IgD-negative memory B cell (primary cell): ENCODE measurements around the gene ACSF3. TPM values are rescaled to one million over a fixed set of nuclear protein-coding genes. Genes with fewer than 3 reads are reported as not detected.

Source experiments
- H3K27ac Mint-ChIP-seq, 3 donors: one replicate each; pipeline ENCODE4 v1.8.0; 2020 to 2022; ENCODE audit warnings: mild to moderate bottlenecking in 3 of 3, mixed read lengths in 3 of 3, moderate library complexity in 1 of 3
- H3K27me3 Mint-ChIP-seq: one replicate; pipeline ENCODE4 v1.8.0; 2021; ENCODE audit warnings: mixed read lengths
- H3K36me3 Mint-ChIP-seq: one replicate; pipeline ENCODE4 v1.8.0; 2020; ENCODE audit warnings: mild to moderate bottlenecking, mixed read lengths
- H3K4me1 Mint-ChIP-seq, 3 donors: one replicate each; pipeline ENCODE4 v1.8.0; 2020 to 2022; ENCODE audit warnings: mixed read lengths in 3 of 3, mild to moderate bottlenecking in 1 of 3
- H3K4me3 Mint-ChIP-seq, 4 donors: one replicate each; pipeline ENCODE4 v1.8.0; 2020 to 2022; ENCODE audit warnings: mild to moderate bottlenecking in 4 of 4, mixed read lengths in 4 of 4, moderate library complexity in 3 of 4
- H3K9me3 Mint-ChIP-seq, 3 donors: one replicate each; pipeline ENCODE4 v1.8.0; 2020 to 2021; ENCODE audit warnings: mixed read lengths in 3 of 3, mild to moderate bottlenecking in 1 of 3
- polyA plus RNA-seq: library from polyadenylated mRNA; unstranded; fragments of 300-500 nt; fragmentation: Illumina TruSeq; gene quantifications from one replicate; pipeline ENCODE4 v1.2.3, GENCODE V29; 2021

The ACSF3 gene
- polyA plus RNA-seq, 1 donor from 2014 or later = 53.9 TPM

GRCh38 chr16:89138843-89139520 lies 45.3 kb downstream of the ACSF3 start:
- no peaks in the 10 kb centered on the region for H3K27me3 Mint-ChIP-seq
- H3K9me3 Mint-ChIP-seq = no peaks in the 10 kb centered on the region
- no peaks in the 10 kb centered on the region for H3K4me1 Mint-ChIP-seq
- H3K4me3 Mint-ChIP-seq = no peak overlapping the region
- no peaks in the 10 kb centered on the region for H3K36me3 Mint-ChIP-seq
- H3K27ac Mint-ChIP-seq = no peak overlapping the region

- H3K4me3 Mint-ChIP-seq = no peak overlapping the region
- H3K27me3 Mint-ChIP-seq = no peaks in the 10 kb centered on the region
- H3K27ac Mint-ChIP-seq = peak overlapping the region in 1 of 3 donors; percentile 47
- no peaks in the 10 kb centered on the region for H3K4me1 Mint-ChIP-seq
- H3K36me3 Mint-ChIP-seq = no peaks in the 10 kb centered on the region
- H3K9me3 Mint-ChIP-seq = no peaks in the 10 kb centered on the region
Observed at GRCh38 chr16:89139907-89140361, 46.3 kb downstream of the ACSF3 start.

- no peaks in the 10 kb centered on the region for H3K4me1 Mint-ChIP-seq
- no peaks in the 10 kb centered on the region for H3K36me3 Mint-ChIP-seq
- H3K9me3 Mint-ChIP-seq = no peaks in the 10 kb centered on the region
- H3K27me3 Mint-ChIP-seq = no peaks in the 10 kb centered on the region
- H3K4me3 Mint-ChIP-seq = no peak overlapping the region
- no peak overlapping the region for H3K27ac Mint-ChIP-seq
Observed at GRCh38 chr16:89140401-89140800, 46.7 kb downstream of the ACSF3 start.

- H3K27ac Mint-ChIP-seq = no peak overlapping the region
- no peaks in the 10 kb centered on the region for H3K36me3 Mint-ChIP-seq
- H3K4me1 Mint-ChIP-seq = no peaks in the 10 kb centered on the region
- no peaks in the 10 kb centered on the region for H3K27me3 Mint-ChIP-seq
- H3K4me3 Mint-ChIP-seq = no peak overlapping the region
- H3K9me3 Mint-ChIP-seq = no peaks in the 10 kb centered on the region
Observed at GRCh38 chr16:89140981-89141883, 47.6 kb downstream of the ACSF3 start.

- Mint-ChIP-seq H3K4me3 (no peak overlapping the region), H3K27me3 (no peaks in the 10 kb centered on the region), H3K27ac (peak overlapping the region in 1 of 3 donors; percentile 31), H3K36me3 (no peaks in the 10 kb centered on the region), H3K9me3 (no peaks in the 10 kb centered on the region), H3K4me1 (no peaks in the 10 kb centered on the region)
Observed at GRCh38 chr16:89141884-89142267, 48.2 kb downstream of the ACSF3 start.

GRCh38 chr16:89142474-89143195 lies 49.0 kb downstream of the ACSF3 start:
- H3K4me3 Mint-ChIP-seq = no peak overlapping the region
- peaks cover 1% of the 10 kb centered on the region for H3K36me3 Mint-ChIP-seq
- H3K27ac Mint-ChIP-seq = peak overlapping the region in 1 of 3 donors; percentile 31
- no peaks in the 10 kb centered on the region for H3K9me3 Mint-ChIP-seq
- H3K4me1 Mint-ChIP-seq = peaks cover 0 to 2% (median under 1%) of the 10 kb centered on the region in 3 donors
- H3K27me3 Mint-ChIP-seq = no peaks in the 10 kb centered on the region

- H3K9me3 Mint-ChIP-seq = no peaks in the 10 kb centered on the region
- H3K27ac Mint-ChIP-seq = no peak overlapping the region
- H3K4me1 Mint-ChIP-seq = peaks cover 0 to 4% (median 2%) of the 10 kb centered on the region in 3 donors
- no peak overlapping the region for H3K4me3 Mint-ChIP-seq
- H3K36me3 Mint-ChIP-seq = peaks cover 4% of the 10 kb centered on the region
- no peaks in the 10 kb centered on the region for H3K27me3 Mint-ChIP-seq
Observed at GRCh38 chr16:89143201-89143741, 49.6 kb downstream of the ACSF3 start.

GRCh38 chr16:89143911-89144675 lies 50.4 kb downstream of the ACSF3 start:
- H3K27ac Mint-ChIP-seq = no peak overlapping the region
- H3K4me1 Mint-ChIP-seq = peaks cover 0 to 4% (median 2%) of the 10 kb centered on the region in 3 donors
- H3K36me3 Mint-ChIP-seq = peaks cover 8% of the 10 kb centered on the region
- no peaks in the 10 kb centered on the region for H3K27me3 Mint-ChIP-seq
- peaks cover 4 to 7% (median 5%) of the 10 kb centered on the region in 3 donors for H3K9me3 Mint-ChIP-seq
- no peak overlapping the region for H3K4me3 Mint-ChIP-seq

- no peak overlapping the region for H3K4me3 Mint-ChIP-seq
- peaks cover 5 to 11% (median 8%) of the 10 kb centered on the region in 3 donors for H3K9me3 Mint-ChIP-seq
- peaks cover 0 to 4% (median 2%) of the 10 kb centered on the region in 3 donors for H3K4me1 Mint-ChIP-seq
- H3K36me3 Mint-ChIP-seq = peaks cover 14% of the 10 kb centered on the region
- no peaks in the 10 kb centered on the region for H3K27me3 Mint-ChIP-seq
- no peak overlapping the region for H3K27ac Mint-ChIP-seq
Observed at GRCh38 chr16:89144681-89145080, 51.0 kb downstream of the ACSF3 start.

- peaks cover 18% of the 10 kb centered on the region for H3K36me3 Mint-ChIP-seq
- H3K4me1 Mint-ChIP-seq = peaks cover 0 to 4% (median 2%) of the 10 kb centered on the region in 3 donors
- peaks cover 5 to 11% (median 8%) of the 10 kb centered on the region in 3 donors for H3K9me3 Mint-ChIP-seq
- H3K27me3 Mint-ChIP-seq = no peaks in the 10 kb centered on the region
- no peak overlapping the region for H3K4me3 Mint-ChIP-seq
- no peak overlapping the region for H3K27ac Mint-ChIP-seq
Observed at GRCh38 chr16:89145406-89146161, 51.9 kb downstream of the ACSF3 start.

GRCh38 chr16:89146211-89147005 lies 52.8 kb downstream of the ACSF3 start:
- Mint-ChIP-seq H3K4me3 (no peak overlapping the region), H3K27ac (no peak overlapping the region), H3K4me1 (peaks cover 0 to 4% (median 2%) of the 10 kb centered on the region in 3 donors), H3K27me3 (no peaks in the 10 kb centered on the region), H3K36me3 (peaks cover 18% of the 10 kb centered on the region), H3K9me3 (peaks cover 5 to 11% (median 8%) of the 10 kb centered on the region in 3 donors)

- peaks cover 5 to 11% (median 8%) of the 10 kb centered on the region in 3 donors for H3K9me3 Mint-ChIP-seq
- H3K4me1 Mint-ChIP-seq = peaks cover 0 to 4% (median 2%) of the 10 kb centered on the region in 3 donors
- peak overlapping the region in 1 of 4 donors; percentile 12 for H3K4me3 Mint-ChIP-seq
- H3K27ac Mint-ChIP-seq = no peak overlapping the region
- H3K36me3 Mint-ChIP-seq = peaks cover 20% of the 10 kb centered on the region
- no peaks in the 10 kb centered on the region for H3K27me3 Mint-ChIP-seq
Observed at GRCh38 chr16:89147085-89147817, 53.6 kb downstream of the ACSF3 start.
